ENCODE measurements around the gene KIF22.

The KIF22 gene

DNA sequence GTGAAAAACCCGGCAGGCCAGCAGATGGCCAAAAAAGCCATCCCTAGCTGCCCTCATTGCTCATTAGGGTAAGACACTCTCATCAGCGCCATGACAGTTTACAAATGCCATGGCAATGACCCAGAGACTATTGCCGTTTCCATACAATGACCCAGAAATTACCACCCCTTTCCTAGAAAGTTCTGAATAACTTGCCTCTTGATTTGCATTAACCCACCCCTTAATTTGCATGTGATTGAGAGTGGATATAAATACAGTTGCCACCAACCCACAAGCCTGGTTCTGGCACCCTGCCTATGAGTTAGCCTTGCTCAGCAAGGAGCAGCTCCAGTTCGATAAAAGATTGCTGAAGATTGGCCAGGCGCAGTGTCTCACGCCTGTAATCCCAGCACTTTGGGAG lies 28.7 kb upstream of the KIF22 start:
- TF ChIP-seq, protein P1, sequence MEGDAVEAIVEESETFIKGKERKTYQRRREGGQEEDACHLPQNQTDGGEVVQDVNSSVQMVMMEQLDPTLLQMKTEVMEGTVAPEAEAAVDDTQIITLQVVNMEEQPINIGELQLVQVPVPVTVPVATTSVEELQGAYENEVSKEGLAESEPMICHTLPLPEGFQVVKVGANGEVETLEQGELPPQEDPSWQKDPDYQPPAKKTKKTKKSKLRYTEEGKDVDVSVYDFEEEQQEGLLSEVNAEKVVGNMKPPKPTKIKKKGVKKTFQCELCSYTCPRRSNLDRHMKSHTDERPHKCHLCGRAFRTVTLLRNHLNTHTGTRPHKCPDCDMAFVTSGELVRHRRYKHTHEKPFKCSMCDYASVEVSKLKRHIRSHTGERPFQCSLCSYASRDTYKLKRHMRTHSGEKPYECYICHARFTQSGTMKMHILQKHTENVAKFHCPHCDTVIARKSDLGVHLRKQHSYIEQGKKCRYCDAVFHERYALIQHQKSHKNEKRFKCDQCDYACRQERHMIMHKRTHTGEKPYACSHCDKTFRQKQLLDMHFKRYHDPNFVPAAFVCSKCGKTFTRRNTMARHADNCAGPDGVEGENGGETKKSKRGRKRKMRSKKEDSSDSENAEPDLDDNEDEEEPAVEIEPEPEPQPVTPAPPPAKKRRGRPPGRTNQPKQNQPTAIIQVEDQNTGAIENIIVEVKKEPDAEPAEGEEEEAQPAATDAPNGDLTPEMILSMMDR (IDR thresholded peaks at IDR 0.05; ENCODE audit: poor library complexity, severe bottlenecking), result no peak
- Histone ChIP-seq H3K4me3 (ENCODE audit: severe bottlenecking) (no peak overlapping the region), H3K36me3 (ENCODE audit: low read depth) (no peaks in the 10 kb centered on the region), H3K9me3 (ENCODE audit: severe bottlenecking) (no peaks in the 10 kb centered on the region), H3K4me1 (ENCODE audit: insufficient read depth, poor library complexity, severe bottlenecking) (peaks cover 2% of the 10 kb centered on the region), H3K27me3 (ENCODE audit: insufficient read depth, poor library complexity, severe bottlenecking) (no peaks in the 10 kb centered on the region), H3K27ac (ENCODE audit: poor library complexity, severe bottlenecking) (no peak overlapping the region)
- ATAC-seq (ENCODE audit: low read depth), result no peak
- DNase-seq (ENCODE audit: low spot score), result no peak

DNA sequence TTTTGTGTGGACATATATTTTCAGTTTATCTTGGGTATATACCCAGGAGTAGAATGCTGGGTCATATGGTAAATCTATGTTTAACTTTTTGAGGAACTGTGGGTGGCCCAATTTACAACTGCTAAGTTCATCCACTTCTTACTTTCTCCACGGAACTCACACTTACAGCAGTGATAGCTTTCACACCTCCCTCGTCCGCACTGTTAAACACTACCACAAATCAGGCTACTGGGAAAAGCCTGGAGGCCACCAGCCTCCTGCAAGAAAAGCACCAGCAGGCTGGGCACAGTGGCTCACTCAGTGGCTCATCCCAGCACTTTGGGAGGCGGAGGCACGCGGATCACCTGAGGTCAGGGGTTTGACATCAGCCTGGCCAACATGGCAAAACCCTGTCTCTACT lies 27.2 kb upstream of the KIF22 start:
- TF ChIP-seq, protein P1 (IDR thresholded peaks at IDR 0.05; ENCODE audit: poor library complexity, severe bottlenecking), result no peak
- no peak overlapping the region for H3K27ac ChIP-seq (ENCODE audit: poor library complexity, severe bottlenecking)
- no peaks in the 10 kb centered on the region for H3K36me3 ChIP-seq (ENCODE audit: low read depth)
- H3K9me3 ChIP-seq (ENCODE audit: severe bottlenecking), result no peaks in the 10 kb centered on the region
- no peaks in the 10 kb centered on the region for H3K27me3 ChIP-seq (ENCODE audit: insufficient read depth, poor library complexity, severe bottlenecking)
- H3K4me3 ChIP-seq (ENCODE audit: severe bottlenecking), result no peak overlapping the region
- no peak for ATAC-seq (ENCODE audit: low read depth)
- peaks cover 2% of the 10 kb centered on the region for H3K4me1 ChIP-seq (ENCODE audit: insufficient read depth, poor library complexity, severe bottlenecking)
- no peak for DNase-seq (ENCODE audit: low spot score)

DNA sequence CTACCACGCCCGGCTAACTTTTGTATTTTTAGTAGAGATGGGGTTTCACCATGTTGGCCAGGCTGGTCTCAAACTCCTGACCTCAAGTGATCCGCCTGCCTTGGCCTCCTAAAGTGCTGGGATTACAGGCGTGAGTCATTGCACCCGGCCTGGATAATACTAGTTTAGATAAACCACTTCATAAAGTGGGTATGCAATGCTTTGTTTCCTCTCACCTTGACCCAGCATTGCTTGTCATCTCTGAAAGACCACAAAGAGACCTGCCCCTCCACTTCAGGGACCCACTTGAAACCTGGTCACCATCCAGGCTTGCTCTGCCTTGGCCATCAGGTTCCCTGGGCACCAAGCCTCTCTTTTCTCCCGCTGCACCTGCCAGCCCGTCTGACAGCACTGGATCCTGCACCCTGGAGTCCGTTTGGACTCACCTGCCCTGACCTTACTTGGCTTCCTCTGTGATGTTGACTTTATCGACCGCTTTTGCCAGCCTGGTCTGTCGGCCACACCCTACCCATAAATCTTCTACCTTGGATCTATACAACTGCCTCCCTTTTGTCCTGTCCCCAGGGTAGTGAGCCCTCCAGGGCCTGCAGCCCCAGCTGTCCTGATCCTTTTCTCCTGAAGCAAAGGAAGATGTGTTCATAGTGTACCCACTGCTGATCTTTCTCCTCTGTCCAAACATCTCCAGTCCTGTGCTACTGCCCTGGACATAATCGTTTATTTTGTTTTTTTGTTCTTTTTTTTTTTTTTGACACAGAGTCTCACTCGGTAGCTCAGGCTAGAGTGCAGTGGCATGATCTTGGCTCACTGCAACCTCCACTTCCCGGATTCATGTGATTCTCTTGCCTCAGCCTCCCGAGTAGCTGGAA lies 25.2 kb upstream of the KIF22 start:
- Histone ChIP-seq H3K27ac (ENCODE audit: poor library complexity, severe bottlenecking) (no peak overlapping the region), H3K36me3 (ENCODE audit: low read depth) (no peaks in the 10 kb centered on the region), H3K27me3 (ENCODE audit: insufficient read depth, poor library complexity, severe bottlenecking) (no peaks in the 10 kb centered on the region), H3K4me3 (ENCODE audit: severe bottlenecking) (no peak overlapping the region), H3K9me3 (ENCODE audit: severe bottlenecking) (no peaks in the 10 kb centered on the region), H3K4me1 (ENCODE audit: insufficient read depth, poor library complexity, severe bottlenecking) (peaks cover 2% of the 10 kb centered on the region)
- TF ChIP-seq, protein P1 (IDR thresholded peaks at IDR 0.05; ENCODE audit: poor library complexity, severe bottlenecking), result no peak
- DNase-seq (ENCODE audit: low spot score), result no peak
- peak; percentile 38; the same call in 1 of the 3 replicates for ATAC-seq (ENCODE audit: low read depth)

DNA sequence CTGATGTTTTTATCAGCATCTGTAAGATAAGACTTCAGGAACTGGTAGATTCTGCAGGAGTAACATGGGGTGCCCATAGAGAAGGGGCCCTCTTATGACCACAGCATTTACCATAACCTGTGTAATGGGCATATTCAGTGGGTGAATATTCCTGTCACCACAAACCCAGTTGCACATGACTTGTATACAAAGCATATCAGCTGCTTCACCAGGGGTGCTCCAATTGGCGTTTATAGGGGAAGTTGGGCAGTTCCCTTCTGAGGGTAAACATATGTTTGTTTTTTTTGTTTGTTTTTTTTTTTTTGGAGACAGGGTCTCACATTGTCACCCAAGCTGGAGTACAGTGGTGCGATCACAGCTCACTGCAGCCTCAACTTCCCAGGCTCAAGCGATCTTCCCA lies 24.0 kb upstream of the KIF22 start:
- TF ChIP-seq, protein P1 (IDR thresholded peaks at IDR 0.05; ENCODE audit: poor library complexity, severe bottlenecking), result no peak
- no peaks in the 10 kb centered on the region for H3K27me3 ChIP-seq (ENCODE audit: insufficient read depth, poor library complexity, severe bottlenecking)

DNA sequence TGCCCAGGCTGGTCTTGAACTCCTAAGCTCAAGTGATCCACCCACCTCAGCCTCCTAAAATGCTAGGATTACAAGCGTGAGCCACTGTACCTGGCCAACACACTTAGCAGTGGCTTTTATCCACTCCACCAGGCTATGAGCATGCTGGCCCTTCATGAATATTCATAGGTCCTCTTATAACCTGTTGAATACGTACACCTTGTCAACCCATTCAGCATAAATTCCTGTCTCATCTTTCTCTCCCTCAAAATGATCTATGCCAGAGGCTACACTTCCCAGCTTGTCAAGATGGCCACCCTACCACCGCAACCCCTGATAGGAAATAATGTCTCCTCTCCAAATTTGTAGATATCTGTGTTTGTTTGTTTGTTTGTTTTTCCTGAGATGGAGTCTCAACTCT lies 23.5 kb upstream of the KIF22 start:
- Histone ChIP-seq H3K36me3 (ENCODE audit: low read depth) (no peaks in the 10 kb centered on the region), H3K9me3 (ENCODE audit: severe bottlenecking) (no peaks in the 10 kb centered on the region), H3K27me3 (ENCODE audit: insufficient read depth, poor library complexity, severe bottlenecking) (no peaks in the 10 kb centered on the region), H3K4me3 (ENCODE audit: severe bottlenecking) (no peak overlapping the region), H3K27ac (ENCODE audit: poor library complexity, severe bottlenecking) (no peak overlapping the region), H3K4me1 (ENCODE audit: insufficient read depth, poor library complexity, severe bottlenecking) (peaks cover 2% of the 10 kb centered on the region)
- ATAC-seq (ENCODE audit: low read depth) (no peak), DNase-seq (ENCODE audit: low spot score) (no peak)
- TF ChIP-seq, protein P1 (IDR thresholded peaks at IDR 0.05; ENCODE audit: poor library complexity, severe bottlenecking), result no peak

More for the DNA sequence above, 24.0 kb upstream of the KIF22 start:
- Histone ChIP-seq H3K27ac (ENCODE audit: poor library complexity, severe bottlenecking) (no peak overlapping the region), H3K4me3 (ENCODE audit: severe bottlenecking) (no peak overlapping the region), H3K9me3 (ENCODE audit: severe bottlenecking) (no peaks in the 10 kb centered on the region), H3K4me1 (ENCODE audit: insufficient read depth, poor library complexity, severe bottlenecking) (peaks cover 2% of the 10 kb centered on the region), H3K36me3 (ENCODE audit: low read depth) (no peaks in the 10 kb centered on the region)
- DNase-seq (ENCODE audit: low spot score), result no peak
- ATAC-seq (ENCODE audit: low read depth), result no peak

Measured in RWPE2 (cell line).